Measurements from ENCODE around the gene MS4A15. TPM values are rescaled to one million over a fixed set of nuclear protein-coding genes. Genes with fewer than 3 reads are reported as not detected.

MS4A15 gene
- total and polyA plus RNA-seq, 10 of the 15 experiments (the other 5 are each of a cell fraction or from before 2014, with no cell fraction given) = 0.05 to 0.84 (median 0.45) TPM

DNA sequence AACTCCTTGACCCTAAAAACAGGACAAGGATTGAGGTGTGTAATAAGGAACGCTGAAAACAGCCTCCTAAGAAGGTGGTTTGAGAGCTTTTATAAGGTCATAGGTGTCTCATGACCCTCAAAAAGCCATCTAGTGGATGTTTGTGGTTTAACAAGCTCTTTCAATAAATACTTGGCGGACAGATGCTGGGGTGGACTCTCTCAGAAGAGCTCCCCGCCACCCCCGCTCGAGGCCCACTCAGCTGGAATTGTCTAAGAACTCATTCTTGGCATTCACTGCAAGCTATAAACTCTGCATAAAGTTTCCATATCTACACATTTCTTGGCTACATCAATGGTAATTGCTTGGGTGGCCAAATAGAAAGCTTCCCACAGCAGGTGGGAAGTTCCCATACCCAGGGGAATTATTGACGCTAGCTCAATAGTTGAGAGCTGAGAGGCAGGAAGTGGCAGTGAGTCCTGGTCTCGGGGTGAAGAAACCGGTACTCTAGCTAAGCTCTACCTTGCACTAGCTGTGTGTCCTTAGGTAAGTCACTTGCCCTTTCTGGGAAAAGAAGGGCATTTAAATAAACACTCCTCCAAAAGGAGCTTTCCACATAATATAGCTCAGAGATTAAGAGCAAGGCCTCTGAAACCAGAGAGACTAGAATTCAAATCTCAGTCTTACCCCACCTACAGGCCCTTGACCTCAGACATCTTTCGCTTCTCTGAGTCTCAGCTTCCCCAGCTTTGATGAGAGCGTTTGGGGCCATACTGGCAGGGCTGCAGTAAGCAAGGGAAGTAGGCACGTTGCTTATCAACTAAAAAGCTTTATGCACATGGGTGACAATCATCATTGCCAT is 6.4 kb downstream of the MS4A15 start (continued):
- TF ChIP-seq, protein P1, sequence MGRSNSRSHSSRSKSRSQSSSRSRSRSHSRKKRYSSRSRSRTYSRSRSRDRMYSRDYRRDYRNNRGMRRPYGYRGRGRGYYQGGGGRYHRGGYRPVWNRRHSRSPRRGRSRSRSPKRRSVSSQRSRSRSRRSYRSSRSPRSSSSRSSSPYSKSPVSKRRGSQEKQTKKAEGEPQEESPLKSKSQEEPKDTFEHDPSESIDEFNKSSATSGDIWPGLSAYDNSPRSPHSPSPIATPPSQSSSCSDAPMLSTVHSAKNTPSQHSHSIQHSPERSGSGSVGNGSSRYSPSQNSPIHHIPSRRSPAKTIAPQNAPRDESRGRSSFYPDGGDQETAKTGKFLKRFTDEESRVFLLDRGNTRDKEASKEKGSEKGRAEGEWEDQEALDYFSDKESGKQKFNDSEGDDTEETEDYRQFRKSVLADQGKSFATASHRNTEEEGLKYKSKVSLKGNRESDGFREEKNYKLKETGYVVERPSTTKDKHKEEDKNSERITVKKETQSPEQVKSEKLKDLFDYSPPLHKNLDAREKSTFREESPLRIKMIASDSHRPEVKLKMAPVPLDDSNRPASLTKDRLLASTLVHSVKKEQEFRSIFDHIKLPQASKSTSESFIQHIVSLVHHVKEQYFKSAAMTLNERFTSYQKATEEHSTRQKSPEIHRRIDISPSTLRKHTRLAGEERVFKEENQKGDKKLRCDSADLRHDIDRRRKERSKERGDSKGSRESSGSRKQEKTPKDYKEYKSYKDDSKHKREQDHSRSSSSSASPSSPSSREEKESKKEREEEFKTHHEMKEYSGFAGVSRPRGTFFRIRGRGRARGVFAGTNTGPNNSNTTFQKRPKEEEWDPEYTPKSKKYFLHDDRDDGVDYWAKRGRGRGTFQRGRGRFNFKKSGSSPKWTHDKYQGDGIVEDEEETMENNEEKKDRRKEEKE (IDR thresholded peaks at IDR 0.05) = no peak
- peak; percentile 75 for TF ChIP-seq MTA2 (IDR thresholded peaks at IDR 0.05; ENCODE audit: low read depth)
- peak; percentile 64 for TF ChIP-seq NR2C1 (IDR thresholded peaks at IDR 0.05)
- no peak for TF ChIP-seq TARDBP (IDR thresholded peaks at IDR 0.05; ENCODE audit: borderline replicate concordance)
- no peak for TF ChIP-seq FOS (IDR thresholded peaks at IDR 0.05; ENCODE audit: borderline replicate concordance, extremely low read depth, insufficient read length)
- no peak for TF ChIP-seq NFYB (IDR thresholded peaks at IDR 0.05; ENCODE audit: insufficient read depth, low read depth, low read length)
- TF ChIP-seq BRCA1 (IDR thresholded peaks at IDR 0.05; ENCODE audit: low read depth, low read length) = no peak
- TF ChIP-seq JUND (IDR thresholded peaks at IDR 0.05; ENCODE audit: low read depth, low read length) = no peak
- TF ChIP-seq ATF2 (IDR thresholded peaks at IDR 0.05; ENCODE audit: low read length) = peak; percentile 75
- no peak; the same call in 1 of the 2 replicates for TF ChIP-seq NKRF (conservative IDR thresholded peaks at IDR 0.05)
- TF ChIP-seq RAD21 (IDR thresholded peaks at IDR 0.05; ENCODE audit: insufficient read depth, low read depth, low read length) = peak; percentile 36; the same call in 1 of the 2 replicates
- TF ChIP-seq NR2C2 (IDR thresholded peaks at IDR 0.05; ENCODE audit: borderline replicate concordance, control insufficient read depth, insufficient read length, low read depth) = no peak
- no peak for TF ChIP-seq SIN3A (IDR thresholded peaks at IDR 0.05; ENCODE audit: low read depth, low read length)
- TF ChIP-seq ZBTB11 (CRISPR knock-in tag; IDR thresholded peaks at IDR 0.05) = no peak
- no peak for TF ChIP-seq USF1 (IDR thresholded peaks at IDR 0.05; ENCODE audit: borderline replicate concordance, extremely low read length, insufficient read depth, low read depth, low read length)
- TF ChIP-seq RB1 (IDR thresholded peaks at IDR 0.05; ENCODE audit: borderline replicate concordance) = peak; percentile 78; the same call in 1 of the 2 replicates
- 0 out of 2 replicates have a peak, but pooled peaks have one; percentile 18 for TF ChIP-seq CHD2 (IDR thresholded peaks at IDR 0.05; ENCODE audit: borderline replicate concordance, low read depth, low read length)

Measured in GM12878 (cell line).